ENCODE data around the gene MYBPH. TPM values are rescaled to one million over a fixed set of nuclear protein-coding genes. Genes with fewer than 3 reads are reported as not detected.

MYBPH gene
- total RNA-seq, 1 experiment from 2014 or later = 25.9 TPM

- TF ChIP-seq CTCF (IDR thresholded peaks at IDR 0.05; ENCODE audit: insufficient read depth in 1 of 2, low read depth in 1 of 2, low read length in 1 of 2, severe bottlenecking in 1 of 2, unreplicated experiment in 1 of 2) = no peak
- no peaks in the 10 kb centered on the region for H3K9me3 ChIP-seq
- POLR2A ChIA-PET = no interaction called here
- peaks cover 50% of the 10 kb centered on the region for H3K36me3 Mint-ChIP-seq (ENCODE audit: insufficient read depth, unreplicated experiment)
- H3K4me1 ChIP-seq = peaks cover 66% of the 10 kb centered on the region
- H3K9me3 Mint-ChIP-seq (ENCODE audit: unreplicated experiment) = no peaks in the 10 kb centered on the region
- peak overlapping the region; percentile 86 for H3K27ac Mint-ChIP-seq (ENCODE audit: unreplicated experiment)
- peaks cover 65% of the 10 kb centered on the region for H3K4me1 Mint-ChIP-seq (ENCODE audit: low read depth, unreplicated experiment)
- H3K27me3 ChIP-seq (replicated peaks; ENCODE audit: control insufficient read depth, insufficient read depth, low read length) = no peaks in the 10 kb centered on the region
- intact Hi-C loops (cut with micrococcal nuclease; ENCODE audit: unreplicated experiment) = loop anchor here (2.0 to 5.0 kb wide), 2 partner anchors 44 to 133 kb away; partner anchors contain the start of gene ADORA1
- no peak overlapping the region for H3K4me3 Mint-ChIP-seq (ENCODE audit: unreplicated experiment)
- H3K4me3 ChIP-seq (ENCODE audit: low read depth, low read length) = no peak overlapping the region
- H3K27me3 Mint-ChIP-seq (ENCODE audit: insufficient read depth, unreplicated experiment) = no peaks in the 10 kb centered on the region
- BruUV-seq (replicated peaks) = no TSS peak
- no peaks in the 10 kb centered on the region for H3K36me3 ChIP-seq (ENCODE audit: control insufficient read depth, insufficient read depth, low read length)
- no peak for DNase-seq
- CTCF ChIA-PET = interaction anchor here (0.6 to 2.8 kb wide), 10 partner anchors 17 to 1730 kb away, joined by 3 to 14 read pairs (median 4); no protein-coding TSS in a partner anchor
These were observed 4.1 kb downstream of the MYBPH start for GRCh38 chr1:203171341-203172183.

GRCh38 chr1:203170625-203171330 lies 4.8 kb downstream of the MYBPH start:
- no TSS peak for BruUV-seq (replicated peaks)
- H3K36me3 ChIP-seq (ENCODE audit: control insufficient read depth, insufficient read depth, low read length) = no peaks in the 10 kb centered on the region
- intact Hi-C loops (cut with micrococcal nuclease; ENCODE audit: unreplicated experiment) = loop anchor here (5.0 kb wide), 1 partner anchor 43 kb away; the partner anchor contains the start of gene ADORA1
- Mint-ChIP-seq H3K36me3 (ENCODE audit: insufficient read depth, unreplicated experiment) (peaks cover 50% of the 10 kb centered on the region), H3K27ac (ENCODE audit: unreplicated experiment) (peak overlapping the region; percentile 86), H3K9me3 (ENCODE audit: unreplicated experiment) (no peaks in the 10 kb centered on the region), H3K4me3 (ENCODE audit: unreplicated experiment) (no peak overlapping the region), H3K27me3 (ENCODE audit: insufficient read depth, unreplicated experiment) (no peaks in the 10 kb centered on the region), H3K4me1 (ENCODE audit: low read depth, unreplicated experiment) (peaks cover 68% of the 10 kb centered on the region)
- CTCF ChIA-PET = no interaction called here
- H3K4me3 ChIP-seq (ENCODE audit: low read depth, low read length) = no peak overlapping the region
- no peaks in the 10 kb centered on the region for H3K9me3 ChIP-seq
- no peak for TF ChIP-seq CTCF (IDR thresholded peaks at IDR 0.05; ENCODE audit: insufficient read depth in 1 of 2, low read depth in 1 of 2, low read length in 1 of 2, severe bottlenecking in 1 of 2, unreplicated experiment in 1 of 2)
- H3K4me1 ChIP-seq = peaks cover 63% of the 10 kb centered on the region
- no peaks in the 10 kb centered on the region for H3K27me3 ChIP-seq (replicated peaks; ENCODE audit: control insufficient read depth, insufficient read depth, low read length)
- POLR2A ChIA-PET = no interaction called here
- no peak for DNase-seq

GRCh38 chr1:203169770-203170520 lies 5.7 kb downstream of the MYBPH start:
- intact Hi-C loops (cut with micrococcal nuclease; ENCODE audit: unreplicated experiment) = loop anchor here (5.0 kb wide), 1 partner anchor 43 kb away; the partner anchor contains the start of gene ADORA1

More at GRCh38 chr1:203169770-203170520, 5.7 kb downstream of the MYBPH start:
- peak overlapping the region; percentile 86 for H3K27ac Mint-ChIP-seq (ENCODE audit: unreplicated experiment)
- no peak overlapping the region for H3K4me3 Mint-ChIP-seq (ENCODE audit: unreplicated experiment)
- no peaks in the 10 kb centered on the region for H3K9me3 Mint-ChIP-seq (ENCODE audit: unreplicated experiment)
- no peaks in the 10 kb centered on the region for H3K9me3 ChIP-seq
- no peak for TF ChIP-seq CTCF (IDR thresholded peaks at IDR 0.05; ENCODE audit: insufficient read depth in 1 of 2, low read depth in 1 of 2, low read length in 1 of 2, severe bottlenecking in 1 of 2, unreplicated experiment in 1 of 2)
- no peaks in the 10 kb centered on the region for H3K27me3 Mint-ChIP-seq (ENCODE audit: insufficient read depth, unreplicated experiment)
- H3K4me1 Mint-ChIP-seq (ENCODE audit: low read depth, unreplicated experiment) = peaks cover 59% of the 10 kb centered on the region
- no peaks in the 10 kb centered on the region for H3K36me3 ChIP-seq (ENCODE audit: control insufficient read depth, insufficient read depth, low read length)
- no peak for DNase-seq
- peaks cover 46% of the 10 kb centered on the region for H3K36me3 Mint-ChIP-seq (ENCODE audit: insufficient read depth, unreplicated experiment)
- peaks cover 55% of the 10 kb centered on the region for H3K4me1 ChIP-seq
- no peak overlapping the region for H3K4me3 ChIP-seq (ENCODE audit: low read depth, low read length)
- CTCF ChIA-PET = interaction anchor here (0.6 to 0.7 kb wide), 2 partner anchors 41 to 43 kb away, joined by 3 read pairs; partner anchors contain the start of gene ADORA1
- no peaks in the 10 kb centered on the region for H3K27me3 ChIP-seq (replicated peaks; ENCODE audit: control insufficient read depth, insufficient read depth, low read length)
- POLR2A ChIA-PET = no interaction called here
- no TSS peak for BruUV-seq (replicated peaks)

Data from Caco-2 (cell line).